ENCODE measurements around the gene TMEM132C.

The TMEM132C gene

GRCh38 chr12:128667193-128667592, 400.2 kb downstream of the TMEM132C start:
- no peak for DNase-seq (ENCODE audit: low read depth)

GRCh38 chr12:128671528-128672042, 404.6 kb downstream of the TMEM132C start:
- no peak for DNase-seq (ENCODE audit: low read depth)

GRCh38 chr12:128672428-128672827, 405.5 kb downstream of the TMEM132C start:
- DNase-seq (ENCODE audit: low read depth): no peak

- DNase-seq (ENCODE audit: low read depth): no peak
Observed at GRCh38 chr12:128672893-128673292, 405.9 kb downstream of the TMEM132C start.

GRCh38 chr12:128675576-128675975, 408.6 kb downstream of the TMEM132C start:
- DNase-seq (ENCODE audit: low read depth): no peak

GRCh38 chr12:128680555-128680954, 413.6 kb downstream of the TMEM132C start:
- no peak for DNase-seq (ENCODE audit: low read depth)

- DNase-seq (ENCODE audit: low read depth): no peak
Observed at GRCh38 chr12:128682548-128683275, 415.7 kb downstream of the TMEM132C start.

- DNase-seq (ENCODE audit: low read depth): no peak
Observed at GRCh38 chr12:128684352-128684751, 417.4 kb downstream of the TMEM132C start.

- DNase-seq (ENCODE audit: low read depth): no peak
Observed at GRCh38 chr12:128685903-128686475, 419.0 kb downstream of the TMEM132C start.

- DNase-seq (ENCODE audit: low read depth): no peak
Observed at GRCh38 chr12:128687851-128688250, 420.9 kb downstream of the TMEM132C start.

GRCh38 chr12:128690641-128691040, 423.7 kb downstream of the TMEM132C start:
- no peak for DNase-seq (ENCODE audit: low read depth)

- DNase-seq (ENCODE audit: low read depth): no peak
Observed at GRCh38 chr12:128693115-128693514, 426.1 kb downstream of the TMEM132C start.

- DNase-seq (ENCODE audit: low read depth): no peak
Observed at GRCh38 chr12:128693771-128694170, 426.8 kb downstream of the TMEM132C start.

- no peak for DNase-seq (ENCODE audit: low read depth)
Observed at GRCh38 chr12:128694445-128694844, 427.5 kb downstream of the TMEM132C start.

- no peak for DNase-seq (ENCODE audit: low read depth)
Observed at GRCh38 chr12:128695697-128696096, 428.7 kb downstream of the TMEM132C start.

- no peak for DNase-seq (ENCODE audit: low read depth)
Observed at GRCh38 chr12:128698301-128698972, 431.5 kb downstream of the TMEM132C start.

- DNase-seq (ENCODE audit: low read depth): no peak
Observed at GRCh38 chr12:128699106-128699505, 432.1 kb downstream of the TMEM132C start.

GRCh38 chr12:128702371-128702770, 435.4 kb downstream of the TMEM132C start:
- DNase-seq (ENCODE audit: low read depth): no peak

GRCh38 chr12:128705140-128705539, 438.2 kb downstream of the TMEM132C start:
- no peak for DNase-seq (ENCODE audit: low read depth)

- no peak for DNase-seq (ENCODE audit: low read depth)
Observed at GRCh38 chr12:128707488-128707887, 440.5 kb downstream of the TMEM132C start.

- DNase-seq (ENCODE audit: low read depth): no peak
Observed at GRCh38 chr12:128708789-128709188, 441.8 kb downstream of the TMEM132C start.

GRCh38 chr12:128709660-128710059, 442.7 kb downstream of the TMEM132C start:
- DNase-seq (ENCODE audit: low read depth): no peak

GRCh38 chr12:128711486-128711885, 444.5 kb downstream of the TMEM132C start:
- no peak for DNase-seq (ENCODE audit: low read depth)

Data from activated T-helper 9 cell treated with anti-CD3 and anti-CD28 coated beads, Interleukin-2, amount 50 U/mL, for 16 hours (primary cell).